Suprapubic skin (tissue), 4 donors: Measurements from ENCODE around the gene AIFM1.

Source experiments
- CTCF ChIP-seq, 2 donors: fragments of 200-600 bp in 1 of 2; fragments of 450-650 bp in 1 of 2; sonication (generic) in 1 of 2; IDR thresholded peaks; one replicate each; pipeline ENCODE4 v1.5.1; 2016 to 2019; ENCODE audit warnings: antibody characterized with exemption in 2 of 2, mild to moderate bottlenecking in 1 of 2, moderate library complexity in 1 of 2
- POLR2A ChIP-seq, 2 donors: fragments of 450-650 bp; IDR thresholded peaks; one replicate each; pipeline ENCODE4 v1.6.1; 2017; ENCODE audit warnings: antibody characterized with exemption in 2 of 2, mild to moderate bottlenecking in 2 of 2, moderate library complexity in 2 of 2
- POLR2AphosphoS5 ChIP-seq, 3 donors: sonication (generic); formaldehyde crosslinking; IDR thresholded peaks; one replicate each; pipeline ENCODE4 v1.6.1; 2017; ENCODE audit warnings: antibody characterized with exemption in 3 of 3

DNA sequence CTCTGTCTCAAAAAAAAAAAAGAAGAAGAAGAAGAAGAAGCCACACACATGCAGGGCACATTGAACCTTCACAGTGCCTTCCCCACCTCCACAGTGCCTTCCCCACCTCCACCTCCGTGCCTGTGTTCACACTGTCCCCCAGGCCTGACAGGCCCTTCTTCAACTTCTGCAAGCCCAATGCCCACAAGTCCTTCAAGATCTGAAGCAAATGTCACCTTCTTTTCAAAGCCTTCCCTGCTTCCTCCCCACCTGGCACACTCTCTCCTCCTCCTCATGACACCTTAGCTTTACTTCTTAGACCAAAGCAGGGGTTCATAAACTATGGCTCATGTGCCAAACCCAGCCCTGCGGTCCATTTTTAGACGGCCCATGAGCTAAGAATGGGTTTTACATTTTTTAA is 75.3 kb downstream of the AIFM1 start:
- no peak for TF ChIP-seq POLR2A (IDR thresholded peaks at IDR 0.05)
- no peak for TF ChIP-seq CTCF (IDR thresholded peaks at IDR 0.05)
- no peak for TF ChIP-seq POLR2AphosphoS5 (IDR thresholded peaks at IDR 0.05)
